GM11168 (cell line): Measurements from ENCODE around the gene POU3F2.

Experiments
- in situ Hi-C: fragments of 300-500 bp; cut with MboI; formaldehyde crosslinking; loops from one replicate; pipeline ENCODE4 v1.12.0; 2022; ENCODE audit warnings: low sequenced_read_pairs; ENCODE audit not compliant: unreplicated experiment

Gene POU3F2

DNA sequence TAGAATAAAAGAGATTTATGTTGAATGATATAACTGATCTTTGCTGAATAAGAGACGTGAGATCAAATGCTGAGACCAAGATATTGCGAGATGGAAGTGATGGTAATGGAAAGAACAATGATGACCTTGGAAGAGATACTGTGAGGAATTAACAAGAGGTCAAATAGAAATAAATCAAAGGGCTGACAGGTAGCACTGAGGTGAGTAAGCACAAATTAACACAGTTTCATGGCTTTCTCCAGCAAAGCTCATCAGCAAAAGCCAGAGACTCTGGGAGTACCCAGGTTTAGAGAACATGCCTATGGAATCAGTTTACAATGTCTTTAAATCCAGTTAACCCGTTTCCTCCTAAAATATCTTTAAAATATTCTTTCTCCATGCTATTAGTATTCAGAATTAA, 53.3 kb downstream of the POU3F2 start:
- in situ Hi-C loops = no loop called here
